SK-N-SH treated with all-trans-retinoic acid at 6 μM for 48 hours (cell line): Measurements from ENCODE around the gene GRPEL2.

Experiments
- ATAC-seq: fragments of 200-7000 bp; cut with Tn5 transposase; 3 replicates; pipeline ENCODE4 v1.9.1; 2020; ENCODE audit warnings: mild to moderate bottlenecking, moderate library complexity
- BACH2 ChIP-seq: fragments of 250-450 bp; sonication (Bioruptor Pico); IDR thresholded peaks from 2 replicates; pipeline ENCODE4 v1.9.0; 2021; ENCODE audit warnings: mild to moderate bottlenecking, borderline replicate concordance
- CSDC2 ChIP-seq: fragments of 250-450 bp; sonication (Bioruptor Pico); IDR thresholded peaks from 2 replicates; pipeline ENCODE4 v1.5.0; 2020; ENCODE audit warnings: mild to moderate bottlenecking, moderate library complexity
- GLIS3 ChIP-seq: fragments of 250-450 bp; sonication (Bioruptor Pico); IDR thresholded peaks from 2 replicates; pipeline ENCODE4 v1.5.0; 2020; ENCODE audit warnings: mild to moderate bottlenecking, moderate library complexity
- ISL1 ChIP-seq: fragments of 250-450 bp; sonication (Bioruptor Pico); IDR thresholded peaks from 2 replicates; pipeline ENCODE4 v2.1.2; 2022; ENCODE audit warnings: mild to moderate bottlenecking, moderate library complexity
- OSR1 ChIP-seq: fragments of 250-450 bp; sonication (Bioruptor Pico); IDR thresholded peaks from 2 replicates; pipeline ENCODE4 v1.8.0; 2022; ENCODE audit warnings: moderate library complexity, mild to moderate bottlenecking, inconsistent platforms
- PPARA ChIP-seq: fragments of 250-450 bp; sonication (Bioruptor Pico); IDR thresholded peaks from 2 replicates; pipeline ENCODE4 v1.5.0; 2020; ENCODE audit warnings: mild to moderate bottlenecking, borderline replicate concordance
- RARB ChIP-seq: fragments of 250-450 bp; sonication (Bioruptor Pico); IDR thresholded peaks from 2 replicates; pipeline ENCODE4 v1.8.0; 2021; ENCODE audit warnings: mild to moderate bottlenecking, moderate library complexity
- SNAI2 ChIP-seq: fragments of 250-450 bp; sonication (Bioruptor Pico); IDR thresholded peaks from 2 replicates; pipeline ENCODE4 v1.5.0; 2020; ENCODE audit warnings: mild to moderate bottlenecking, moderate library complexity
- TCF4 ChIP-seq: fragments of 250-450 bp; sonication (Bioruptor Pico); IDR thresholded peaks from 2 replicates; pipeline ENCODE4 v1.8.0; 2021; ENCODE audit warnings: mild to moderate bottlenecking, moderate library complexity, borderline replicate concordance
- TOX ChIP-seq: fragments of 250-450 bp; sonication (Bioruptor Pico); IDR thresholded peaks from 2 replicates; pipeline ENCODE4 v1.8.0; 2021; ENCODE audit warnings: mild to moderate bottlenecking, moderate library complexity, borderline replicate concordance
- ZC3H10 ChIP-seq: fragments of 250-450 bp; sonication (Bioruptor Pico); IDR thresholded peaks from 2 replicates; pipeline ENCODE4 v1.5.1; 2021; ENCODE audit warnings: mild to moderate bottlenecking, moderate library complexity
- ZFP3 ChIP-seq: fragments of 250-450 bp; sonication (Bioruptor Pico); IDR thresholded peaks from 2 replicates; pipeline ENCODE4 v1.5.0; 2020; ENCODE audit warnings: mild to moderate bottlenecking, moderate library complexity
- ZFP30 ChIP-seq: fragments of 450-650 bp; formaldehyde crosslinking; IDR thresholded peaks from 2 replicates; pipeline ENCODE4 v1.5.0; 2022; ENCODE audit warnings: mild to moderate bottlenecking, moderate library complexity
- ZNF70 ChIP-seq: fragments of 450-650 bp; formaldehyde crosslinking; IDR thresholded peaks from 2 replicates; pipeline ENCODE4 v1.5.0; 2020; ENCODE audit warnings: mild to moderate bottlenecking, moderate library complexity
- ZNF8 ChIP-seq: fragments of 450-650 bp; formaldehyde crosslinking; IDR thresholded peaks from 2 replicates; pipeline ENCODE4 v1.5.0; 2020; ENCODE audit warnings: mild to moderate bottlenecking, moderate library complexity
- TF ChIP-seq, protein P1 (sequence below): fragments of 250-450 bp; sonication (Bioruptor Pico); IDR thresholded peaks from 2 replicates; pipeline ENCODE4 v1.5.1; 2020; ENCODE audit warnings: low read depth, mild to moderate bottlenecking, moderate library complexity
- TF ChIP-seq, protein P2 (sequence below): fragments of 250-450 bp; sonication (Bioruptor Pico); IDR thresholded peaks from 2 replicates; pipeline ENCODE4 v1.5.0; 2020; ENCODE audit warnings: mild to moderate bottlenecking, moderate library complexity
- TF ChIP-seq, protein P3 (sequence below): fragments of 250-450 bp; sonication (Bioruptor Pico); IDR thresholded peaks from 2 replicates; pipeline ENCODE4 v1.5.1; 2021; ENCODE audit warnings: mild to moderate bottlenecking, moderate library complexity
- TF ChIP-seq, protein P4 (sequence below): fragments of 250-450 bp; sonication (Bioruptor Pico); IDR thresholded peaks from 2 replicates; pipeline ENCODE4 v1.8.0; 2021; ENCODE audit warnings: low read depth, mild to moderate bottlenecking, moderate library complexity, borderline replicate concordance
- TF ChIP-seq, protein P5 (sequence below): fragments of 250-450 bp; sonication (Bioruptor Pico); IDR thresholded peaks from 2 replicates; pipeline ENCODE4 v1.8.0; 2020; ENCODE audit warnings: mild to moderate bottlenecking, moderate library complexity, borderline replicate concordance

GRPEL2 gene

DNA sequence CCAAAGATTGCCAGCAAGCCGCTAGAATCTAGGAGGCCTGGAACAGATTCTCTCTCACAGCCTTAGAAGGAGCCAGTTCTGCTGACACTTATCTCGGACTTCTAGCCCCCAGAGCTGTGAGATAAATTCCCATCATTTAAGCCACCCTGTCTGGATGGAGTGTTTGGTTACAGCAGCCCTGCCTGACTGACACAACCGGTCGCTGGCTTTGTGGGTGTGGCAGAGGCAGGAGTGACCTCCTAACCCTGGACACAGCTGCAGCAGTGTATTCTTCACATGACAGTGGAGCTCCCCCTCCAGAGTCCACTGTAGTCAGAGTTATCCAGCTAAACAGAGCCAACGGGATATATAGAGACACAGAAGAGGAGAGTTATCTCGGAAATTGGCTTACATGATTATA is 55.0 kb downstream of the GRPEL2 start:
- ATAC-seq, result no peak
- TF ChIP-seq CSDC2 (CRISPR knock-in tag), result no peak
- TF ChIP-seq, protein P1, sequence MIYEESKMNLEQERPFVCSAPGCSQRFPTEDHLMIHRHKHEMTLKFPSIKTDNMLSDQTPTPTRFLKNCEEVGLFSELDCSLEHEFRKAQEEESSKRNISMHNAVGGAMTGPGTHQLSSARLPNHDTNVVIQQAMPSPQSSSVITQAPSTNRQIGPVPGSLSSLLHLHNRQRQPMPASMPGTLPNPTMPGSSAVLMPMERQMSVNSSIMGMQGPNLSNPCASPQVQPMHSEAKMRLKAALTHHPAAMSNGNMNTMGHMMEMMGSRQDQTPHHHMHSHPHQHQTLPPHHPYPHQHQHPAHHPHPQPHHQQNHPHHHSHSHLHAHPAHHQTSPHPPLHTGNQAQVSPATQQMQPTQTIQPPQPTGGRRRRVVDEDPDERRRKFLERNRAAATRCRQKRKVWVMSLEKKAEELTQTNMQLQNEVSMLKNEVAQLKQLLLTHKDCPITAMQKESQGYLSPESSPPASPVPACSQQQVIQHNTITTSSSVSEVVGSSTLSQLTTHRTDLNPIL (CRISPR knock-in tag), result no peak
- TF ChIP-seq GLIS3, result no peak
- no peak for TF ChIP-seq TCF4 (CRISPR knock-in tag)
- TF ChIP-seq ZC3H10 (CRISPR knock-in tag), result no peak
- TF ChIP-seq TOX (CRISPR knock-in tag), result no peak
- no peak for TF ChIP-seq PPARA (CRISPR knock-in tag)
- no peak for TF ChIP-seq ZFP3 (CRISPR knock-in tag)
- no peak for TF ChIP-seq ZFP30
- no peak for TF ChIP-seq ZNF70 (CRISPR knock-in tag)
- TF ChIP-seq, protein P2, sequence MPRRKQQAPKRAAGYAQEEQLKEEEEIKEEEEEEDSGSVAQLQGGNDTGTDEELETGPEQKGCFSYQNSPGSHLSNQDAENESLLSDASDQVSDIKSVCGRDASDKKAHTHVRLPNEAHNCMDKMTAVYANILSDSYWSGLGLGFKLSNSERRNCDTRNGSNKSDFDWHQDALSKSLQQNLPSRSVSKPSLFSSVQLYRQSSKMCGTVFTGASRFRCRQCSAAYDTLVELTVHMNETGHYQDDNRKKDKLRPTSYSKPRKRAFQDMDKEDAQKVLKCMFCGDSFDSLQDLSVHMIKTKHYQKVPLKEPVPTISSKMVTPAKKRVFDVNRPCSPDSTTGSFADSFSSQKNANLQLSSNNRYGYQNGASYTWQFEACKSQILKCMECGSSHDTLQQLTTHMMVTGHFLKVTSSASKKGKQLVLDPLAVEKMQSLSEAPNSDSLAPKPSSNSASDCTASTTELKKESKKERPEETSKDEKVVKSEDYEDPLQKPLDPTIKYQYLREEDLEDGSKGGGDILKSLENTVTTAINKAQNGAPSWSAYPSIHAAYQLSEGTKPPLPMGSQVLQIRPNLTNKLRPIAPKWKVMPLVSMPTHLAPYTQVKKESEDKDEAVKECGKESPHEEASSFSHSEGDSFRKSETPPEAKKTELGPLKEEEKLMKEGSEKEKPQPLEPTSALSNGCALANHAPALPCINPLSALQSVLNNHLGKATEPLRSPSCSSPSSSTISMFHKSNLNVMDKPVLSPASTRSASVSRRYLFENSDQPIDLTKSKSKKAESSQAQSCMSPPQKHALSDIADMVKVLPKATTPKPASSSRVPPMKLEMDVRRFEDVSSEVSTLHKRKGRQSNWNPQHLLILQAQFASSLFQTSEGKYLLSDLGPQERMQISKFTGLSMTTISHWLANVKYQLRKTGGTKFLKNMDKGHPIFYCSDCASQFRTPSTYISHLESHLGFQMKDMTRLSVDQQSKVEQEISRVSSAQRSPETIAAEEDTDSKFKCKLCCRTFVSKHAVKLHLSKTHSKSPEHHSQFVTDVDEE, result no peak
- TF ChIP-seq, protein P3, sequence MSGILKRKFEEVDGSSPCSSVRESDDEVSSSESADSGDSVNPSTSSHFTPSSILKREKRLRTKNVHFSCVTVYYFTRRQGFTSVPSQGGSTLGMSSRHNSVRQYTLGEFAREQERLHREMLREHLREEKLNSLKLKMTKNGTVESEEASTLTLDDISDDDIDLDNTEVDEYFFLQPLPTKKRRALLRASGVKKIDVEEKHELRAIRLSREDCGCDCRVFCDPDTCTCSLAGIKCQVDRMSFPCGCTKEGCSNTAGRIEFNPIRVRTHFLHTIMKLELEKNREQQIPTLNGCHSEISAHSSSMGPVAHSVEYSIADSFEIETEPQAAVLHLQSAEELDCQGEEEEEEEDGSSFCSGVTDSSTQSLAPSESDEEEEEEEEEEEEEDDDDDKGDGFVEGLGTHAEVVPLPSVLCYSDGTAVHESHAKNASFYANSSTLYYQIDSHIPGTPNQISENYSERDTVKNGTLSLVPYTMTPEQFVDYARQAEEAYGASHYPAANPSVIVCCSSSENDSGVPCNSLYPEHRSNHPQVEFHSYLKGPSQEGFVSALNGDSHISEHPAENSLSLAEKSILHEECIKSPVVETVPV, result no peak
- no peak for TF ChIP-seq ZNF8 (CRISPR knock-in tag)
- TF ChIP-seq, protein P4, sequence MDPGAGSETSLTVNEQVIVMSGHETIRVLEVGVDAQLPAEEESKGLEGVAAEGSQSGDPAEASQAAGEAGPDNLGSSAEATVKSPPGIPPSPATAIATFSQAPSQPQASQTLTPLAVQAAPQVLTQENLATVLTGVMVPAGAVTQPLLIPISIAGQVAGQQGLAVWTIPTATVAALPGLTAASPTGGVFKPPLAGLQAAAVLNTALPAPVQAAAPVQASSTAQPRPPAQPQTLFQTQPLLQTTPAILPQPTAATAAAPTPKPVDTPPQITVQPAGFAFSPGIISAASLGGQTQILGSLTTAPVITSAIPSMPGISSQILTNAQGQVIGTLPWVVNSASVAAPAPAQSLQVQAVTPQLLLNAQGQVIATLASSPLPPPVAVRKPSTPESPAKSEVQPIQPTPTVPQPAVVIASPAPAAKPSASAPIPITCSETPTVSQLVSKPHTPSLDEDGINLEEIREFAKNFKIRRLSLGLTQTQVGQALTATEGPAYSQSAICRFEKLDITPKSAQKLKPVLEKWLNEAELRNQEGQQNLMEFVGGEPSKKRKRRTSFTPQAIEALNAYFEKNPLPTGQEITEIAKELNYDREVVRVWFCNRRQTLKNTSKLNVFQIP, result no peak

DNA sequence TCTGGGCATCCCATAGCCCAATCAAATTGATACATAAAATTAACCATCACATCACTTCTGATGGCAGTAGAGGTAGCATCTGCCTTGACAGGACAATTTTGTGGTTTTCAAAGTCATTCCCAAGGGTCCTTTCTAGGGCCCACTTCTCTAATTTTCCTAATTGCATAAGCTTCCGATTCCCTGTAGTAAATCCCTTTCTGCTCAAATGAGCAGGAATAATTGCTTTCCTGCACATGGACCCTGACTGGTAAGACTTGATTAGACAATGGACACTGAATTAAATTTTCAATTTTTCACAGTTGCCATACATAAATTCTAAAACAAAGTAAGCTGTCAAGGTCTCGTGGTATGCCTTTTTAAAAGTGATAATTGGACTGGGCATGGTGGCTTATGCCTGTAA is 55.8 kb downstream of the GRPEL2 start:
- no peak for TF ChIP-seq ISL1 (CRISPR knock-in tag)
- TF ChIP-seq SNAI2, result no peak
- TF ChIP-seq, protein P1 (CRISPR knock-in tag), result no peak
- TF ChIP-seq, protein P3, result no peak
- TF ChIP-seq BACH2 (CRISPR knock-in tag), result no peak
- TF ChIP-seq OSR1, result no peak
- TF ChIP-seq, all 23 proteins: peak for 0
- no peak for ATAC-seq

DNA sequence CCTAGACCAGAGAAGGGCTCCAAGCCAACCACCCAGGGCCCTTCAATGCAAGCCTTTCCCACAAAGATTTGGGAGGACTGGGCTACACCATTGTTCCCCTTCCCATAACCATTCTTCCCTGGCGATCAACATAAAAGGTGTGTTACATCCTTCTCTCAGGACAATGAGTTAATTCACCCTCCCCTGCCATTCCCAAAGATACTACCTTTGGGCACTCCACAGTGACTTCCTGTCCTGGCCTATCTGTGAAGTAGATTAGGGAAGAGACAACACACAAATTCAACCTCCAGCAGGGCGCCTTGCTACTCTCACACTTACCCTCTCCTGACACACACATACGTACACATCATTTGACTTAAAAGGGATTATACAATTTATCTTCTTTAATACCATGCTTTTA is 57.0 kb downstream of the GRPEL2 start:
- ATAC-seq, result no peak
- TF ChIP-seq, protein P3, result no peak
- TF ChIP-seq ZFP3 (CRISPR knock-in tag) (no peak), OSR1 (no peak), BACH2 (CRISPR knock-in tag) (no peak), TOX (CRISPR knock-in tag) (no peak), PPARA (CRISPR knock-in tag) (no peak), RARB (no peak), ZNF8 (CRISPR knock-in tag) (no peak)
- TF ChIP-seq, protein P5, sequence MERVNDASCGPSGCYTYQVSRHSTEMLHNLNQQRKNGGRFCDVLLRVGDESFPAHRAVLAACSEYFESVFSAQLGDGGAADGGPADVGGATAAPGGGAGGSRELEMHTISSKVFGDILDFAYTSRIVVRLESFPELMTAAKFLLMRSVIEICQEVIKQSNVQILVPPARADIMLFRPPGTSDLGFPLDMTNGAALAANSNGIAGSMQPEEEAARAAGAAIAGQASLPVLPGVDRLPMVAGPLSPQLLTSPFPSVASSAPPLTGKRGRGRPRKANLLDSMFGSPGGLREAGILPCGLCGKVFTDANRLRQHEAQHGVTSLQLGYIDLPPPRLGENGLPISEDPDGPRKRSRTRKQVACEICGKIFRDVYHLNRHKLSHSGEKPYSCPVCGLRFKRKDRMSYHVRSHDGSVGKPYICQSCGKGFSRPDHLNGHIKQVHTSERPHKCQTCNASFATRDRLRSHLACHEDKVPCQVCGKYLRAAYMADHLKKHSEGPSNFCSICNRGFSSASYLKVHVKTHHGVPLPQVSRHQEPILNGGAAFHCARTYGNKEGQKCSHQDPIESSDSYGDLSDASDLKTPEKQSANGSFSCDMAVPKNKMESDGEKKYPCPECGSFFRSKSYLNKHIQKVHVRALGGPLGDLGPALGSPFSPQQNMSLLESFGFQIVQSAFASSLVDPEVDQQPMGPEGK (CRISPR knock-in tag), result no peak
